Keratinocyte (primary cell): ENCODE data around the gene ANTXR2.

Experiments used
- CTCF ChIP-seq, 3 experiments: IDR thresholded peaks in 1 of 3; conservative IDR thresholded peaks in 1 of 3; optimal IDR thresholded peaks in 1 of 3; 2 replicates in 2 of 3; 3 replicates in 1 of 3; pipeline versions ENCODE3 to v1.5.1; 2011; ENCODE audit warnings: low read length in 3 of 3, mild to moderate bottlenecking in 3 of 3, moderate library complexity in 2 of 3, control low read depth in 1 of 3, inconsistent platforms in 1 of 3; ENCODE audit not compliant: insufficient read depth in 2 of 3; ENCODE audit errors: extremely low read depth in 1 of 3
- EZH2 ChIP-seq: IDR thresholded peaks from one replicate; pipeline ENCODE4 v1.6.1; 2012; ENCODE audit warnings: inconsistent platforms, mild to moderate bottlenecking, low read length, moderate library complexity

GRCh38 chr4:79923281-79923680, 149.7 kb downstream of the ANTXR2 start:
- TF ChIP-seq CTCF (optimal IDR thresholded peaks at IDR 0.05 in 1 of 3, IDR thresholded peaks at IDR 0.05 in 1 of 3, conservative IDR thresholded peaks at IDR 0.05 in 1 of 3; ENCODE audit: extremely low read depth in 1 of 3, insufficient read depth in 2 of 3, low read length in 3 of 3) = no peak
- no peak for TF ChIP-seq EZH2
